ENCODE measurements around the gene FSTL4. TPM values are rescaled to one million over a fixed set of nuclear protein-coding genes. Genes with fewer than 3 reads are reported as not detected.

The FSTL4 gene
- total and polyA plus RNA-seq, 12 donors, result 0.48 to 5.2 (median 2.3) TPM

DNA sequence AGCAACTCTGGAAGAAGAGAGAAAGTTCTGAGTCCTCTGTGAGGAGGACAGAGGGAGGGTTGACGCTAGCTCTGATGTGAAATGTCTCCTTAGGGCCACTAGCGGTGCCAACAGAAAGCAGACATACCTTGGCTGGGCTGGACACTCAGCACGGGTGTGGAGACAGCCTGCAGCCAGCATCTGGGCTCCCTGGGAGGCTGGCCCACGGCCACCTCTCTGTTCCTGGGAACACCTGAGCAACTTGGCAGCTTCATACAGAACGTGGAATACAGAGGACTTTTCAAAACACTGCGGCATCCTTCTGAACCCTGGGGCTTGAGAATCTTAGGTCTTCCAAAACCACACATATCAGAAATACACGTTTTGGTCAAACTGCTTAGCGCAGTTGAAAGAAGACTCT is 269.1 kb downstream of the FSTL4 start:
- intact Hi-C loops (cut with DNase I), result no loop called here
- no peaks in the 10 kb centered on the region for H3K36me3 ChIP-seq (replicated peaks in 1 of 2)
- no peak overlapping the region for H3K27ac ChIP-seq

GRCh38 chr5:133341915-133342710 is 270.2 kb downstream of the FSTL4 start:
- Histone ChIP-seq H3K36me3 (replicated peaks in 1 of 2) (no peaks in the 10 kb centered on the region), H3K9me3 (replicated peaks in 1 of 3) (no peaks in the 10 kb centered on the region), H3K4me3 (no peak overlapping the region), H3K27me3 (no peaks in the 10 kb centered on the region), H3K27ac (no peak overlapping the region), H3K4me1 (replicated peaks in 1 of 2) (no peaks in the 10 kb centered on the region)
- intact Hi-C loops (cut with DNase I), result no loop called here
- WGBS, 4 donors, result 68 to 79% (median 74%) methylated on average over 7 to 8 of the region's 8 CpGs
- no peak for TF ChIP-seq POLR2A (IDR thresholded peaks at IDR 0.05)
- TF ChIP-seq, protein P1, sequence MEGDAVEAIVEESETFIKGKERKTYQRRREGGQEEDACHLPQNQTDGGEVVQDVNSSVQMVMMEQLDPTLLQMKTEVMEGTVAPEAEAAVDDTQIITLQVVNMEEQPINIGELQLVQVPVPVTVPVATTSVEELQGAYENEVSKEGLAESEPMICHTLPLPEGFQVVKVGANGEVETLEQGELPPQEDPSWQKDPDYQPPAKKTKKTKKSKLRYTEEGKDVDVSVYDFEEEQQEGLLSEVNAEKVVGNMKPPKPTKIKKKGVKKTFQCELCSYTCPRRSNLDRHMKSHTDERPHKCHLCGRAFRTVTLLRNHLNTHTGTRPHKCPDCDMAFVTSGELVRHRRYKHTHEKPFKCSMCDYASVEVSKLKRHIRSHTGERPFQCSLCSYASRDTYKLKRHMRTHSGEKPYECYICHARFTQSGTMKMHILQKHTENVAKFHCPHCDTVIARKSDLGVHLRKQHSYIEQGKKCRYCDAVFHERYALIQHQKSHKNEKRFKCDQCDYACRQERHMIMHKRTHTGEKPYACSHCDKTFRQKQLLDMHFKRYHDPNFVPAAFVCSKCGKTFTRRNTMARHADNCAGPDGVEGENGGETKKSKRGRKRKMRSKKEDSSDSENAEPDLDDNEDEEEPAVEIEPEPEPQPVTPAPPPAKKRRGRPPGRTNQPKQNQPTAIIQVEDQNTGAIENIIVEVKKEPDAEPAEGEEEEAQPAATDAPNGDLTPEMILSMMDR (IDR thresholded peaks at IDR 0.05), result no peak
- no peak for DNase-seq

More for the DNA sequence above, 269.1 kb downstream of the FSTL4 start:
- Histone ChIP-seq H3K9me3 (replicated peaks in 1 of 3) (no peaks in the 10 kb centered on the region), H3K4me1 (replicated peaks in 1 of 2) (no peaks in the 10 kb centered on the region), H3K4me3 (no peak overlapping the region), H3K27me3 (no peaks in the 10 kb centered on the region)
- WGBS, 4 donors, result 88 to 89% (median 89%) methylated on average over 8 of the region's 8 CpGs
- TF ChIP-seq POLR2A (IDR thresholded peaks at IDR 0.05), result no peak
- TF ChIP-seq, protein P1 (IDR thresholded peaks at IDR 0.05), result no peak
- DNase-seq, result no peak

DNA sequence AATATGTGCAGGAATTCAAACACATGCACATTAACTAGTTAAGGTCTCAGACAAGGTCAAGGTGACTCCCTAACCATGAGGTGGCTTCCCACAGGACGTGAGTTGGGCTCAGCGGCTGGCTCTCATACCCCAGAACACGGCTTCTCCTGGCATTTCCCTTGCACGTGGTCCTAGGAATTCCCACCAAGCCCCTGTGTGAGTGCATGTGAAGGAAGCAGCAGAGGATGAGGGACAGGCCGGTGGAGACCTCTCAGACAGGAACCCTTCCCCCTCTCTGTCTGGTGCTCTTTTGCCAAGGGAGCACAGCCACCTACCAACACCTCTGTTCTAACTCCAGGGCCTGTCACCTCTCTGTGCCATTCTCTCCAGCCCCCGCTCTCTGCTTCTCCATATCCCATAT is 271.0 kb downstream of the FSTL4 start:
- no peak for DNase-seq
- WGBS, 4 donors, result 72 to 82% (median 75%) methylated on average over 6 of the region's 6 CpGs

DNA sequence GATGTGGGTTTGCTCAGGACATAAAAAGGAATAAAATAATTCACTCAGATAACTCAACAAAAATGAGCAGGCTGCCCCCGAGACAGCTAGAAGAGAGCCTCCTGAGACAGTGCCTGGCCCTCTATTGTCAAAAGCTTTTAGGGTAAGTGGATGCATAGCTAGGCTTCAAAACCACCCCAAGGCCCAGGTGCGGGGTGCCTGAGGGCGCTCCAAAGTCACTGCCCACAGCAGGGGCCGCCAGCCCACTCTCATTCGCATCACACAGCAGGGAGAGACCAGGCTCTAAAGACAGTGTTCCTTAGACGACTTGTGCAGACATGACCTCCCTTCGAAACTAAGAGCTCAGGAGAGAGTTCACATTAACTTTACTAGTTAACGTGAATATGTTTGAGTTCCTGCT is 271.5 kb downstream of the FSTL4 start:
- 91 to 99% (median 92%) methylated on average over 8 of the region's 8 CpGs for WGBS, 4 donors
- no peaks in the 10 kb centered on the region for H3K36me3 ChIP-seq (replicated peaks in 1 of 2)
- no peaks in the 10 kb centered on the region for H3K9me3 ChIP-seq (replicated peaks in 1 of 3)
- intact Hi-C loops (cut with DNase I), result no loop called here
- no peak for DNase-seq
- no peaks in the 10 kb centered on the region for H3K4me1 ChIP-seq (replicated peaks in 1 of 2)
- no peaks in the 10 kb centered on the region for H3K27me3 ChIP-seq
- no peak overlapping the region for H3K4me3 ChIP-seq
- TF ChIP-seq, protein P1 (IDR thresholded peaks at IDR 0.05), result no peak
- no peak for TF ChIP-seq POLR2A (IDR thresholded peaks at IDR 0.05)
- no peak overlapping the region for H3K27ac ChIP-seq

More for the DNA sequence above, 271.0 kb downstream of the FSTL4 start:
- TF ChIP-seq POLR2A (IDR thresholded peaks at IDR 0.05), result no peak
- TF ChIP-seq, protein P1 (IDR thresholded peaks at IDR 0.05), result no peak
- no peaks in the 10 kb centered on the region for H3K27me3 ChIP-seq
- H3K36me3 ChIP-seq (replicated peaks in 1 of 2), result no peaks in the 10 kb centered on the region
- no peak overlapping the region for H3K4me3 ChIP-seq
- intact Hi-C loops (cut with DNase I), result no loop called here
- H3K27ac ChIP-seq, result no peak overlapping the region
- no peaks in the 10 kb centered on the region for H3K4me1 ChIP-seq (replicated peaks in 1 of 2)
- no peaks in the 10 kb centered on the region for H3K9me3 ChIP-seq (replicated peaks in 1 of 3)
